CD8-positive, alpha-beta memory T cell (primary cell): Measurements from ENCODE around the gene PPP1R3E. TPM values are rescaled to one million over a fixed set of nuclear protein-coding genes. Genes with fewer than 3 reads are reported as not detected.
"Not testable (repeated sequence)": the region's sequence is repeated elsewhere in the genome, so short reads cannot be mapped to it uniquely, and the experiment has no call there.

Experiments used
- CTCF ChIA-PET: fragments of 350-600 bp; sonication (Branson Sonifier 250); formaldehyde crosslinking; loops from one replicate; lab custom pipeline; 2021; ENCODE audit warnings: antibody characterized with exemption; lab: Charles Lee
- POLR2A ChIA-PET: fragments of 350-600 bp; sonication (Branson Sonifier 250); formaldehyde crosslinking; loops from one replicate; lab custom pipeline; 2021; ENCODE audit warnings: antibody characterized with exemption; lab: Charles Lee
- DNase-seq, 5 donors: peaks; one replicate each; pipeline versions ENCODE4 v3.0.0 to v3.0.0-alpha.2; 2020 to 2022; ENCODE audit warnings: mixed read lengths in 1 of 5
- H3K27ac ChIP-seq: one replicate; pipeline ENCODE4 v1.7.0; 2013; ENCODE audit warnings: low read depth, mild to moderate bottlenecking, low read length, moderate library complexity
- H3K27me3 ChIP-seq: 2 replicates; pipeline ENCODE4 v1.7.0; 2013; ENCODE audit warnings: low read length, mild to moderate bottlenecking; ENCODE audit not compliant: insufficient read depth, poor library complexity, severe bottlenecking
- H3K36me3 ChIP-seq: 2 replicates; pipeline ENCODE4 v1.7.0; 2013; ENCODE audit warnings: mild to moderate bottlenecking, low read length, moderate library complexity; ENCODE audit not compliant: insufficient read depth
- H3K4me1 ChIP-seq: 2 replicates; pipeline ENCODE4 v1.7.0; 2013; ENCODE audit warnings: mild to moderate bottlenecking, low read length, moderate library complexity; ENCODE audit not compliant: insufficient read depth
- H3K4me3 ChIP-seq: 2 replicates; pipeline ENCODE4 v1.7.0; 2013; ENCODE audit warnings: mild to moderate bottlenecking, low read length
- H3K9me3 ChIP-seq: 2 replicates; pipeline ENCODE4 v1.7.0; 2013; ENCODE audit warnings: mild to moderate bottlenecking, low read length
- H3K27ac Mint-ChIP-seq, 8 donors: one replicate each; pipeline ENCODE4 v1.8.0; 2020 to 2021; ENCODE audit warnings: mixed read lengths in 8 of 8, mild to moderate bottlenecking in 6 of 8, inconsistent platforms in 3 of 8, moderate library complexity in 3 of 8
- H3K27me3 Mint-ChIP-seq, 2 donors: one replicate each; pipeline ENCODE4 v1.8.0; 2020 to 2021; ENCODE audit warnings: mixed read lengths in 2 of 2, mild to moderate bottlenecking in 1 of 2, moderate library complexity in 1 of 2
- H3K36me3 Mint-ChIP-seq, 3 donors: one replicate each; pipeline ENCODE4 v1.8.0; 2020 to 2021; ENCODE audit warnings: mixed read lengths in 3 of 3, inconsistent platforms in 1 of 3, mild to moderate bottlenecking in 1 of 3
- H3K4me1 Mint-ChIP-seq, 3 donors: one replicate each; pipeline ENCODE4 v1.8.0; 2020 to 2021; ENCODE audit warnings: mixed read lengths in 3 of 3, inconsistent platforms in 1 of 3, mild to moderate bottlenecking in 1 of 3
- H3K4me3 Mint-ChIP-seq, 7 donors: one replicate each; pipeline ENCODE4 v1.8.0; 2020 to 2021; ENCODE audit warnings: mixed read lengths in 7 of 7, mild to moderate bottlenecking in 6 of 7, moderate library complexity in 4 of 7, inconsistent platforms in 2 of 7
- H3K9me3 Mint-ChIP-seq, 5 donors: one replicate each; pipeline ENCODE4 v1.8.0; 2020 to 2022; ENCODE audit warnings: mixed read lengths in 5 of 5, mild to moderate bottlenecking in 3 of 5, moderate library complexity in 2 of 5, inconsistent platforms in 1 of 5
- polyA plus RNA-seq: library from polyadenylated mRNA; unstranded; fragments of 300-500 nt; fragmentation: Illumina TruSeq; gene quantifications from one replicate; pipeline ENCODE4 v1.2.3, GENCODE V29; 2021
- total RNA-seq, 2 experiments: library from RNA; stranded (reverse); gene quantifications; one replicate each; pipeline ENCODE4 v1.2.3, GENCODE V29; 2021

PPP1R3E gene
- total and polyA plus RNA-seq, 3 experiments from 2014 or later: 2.0 to 18.2 (median 16.2) TPM

DNA sequence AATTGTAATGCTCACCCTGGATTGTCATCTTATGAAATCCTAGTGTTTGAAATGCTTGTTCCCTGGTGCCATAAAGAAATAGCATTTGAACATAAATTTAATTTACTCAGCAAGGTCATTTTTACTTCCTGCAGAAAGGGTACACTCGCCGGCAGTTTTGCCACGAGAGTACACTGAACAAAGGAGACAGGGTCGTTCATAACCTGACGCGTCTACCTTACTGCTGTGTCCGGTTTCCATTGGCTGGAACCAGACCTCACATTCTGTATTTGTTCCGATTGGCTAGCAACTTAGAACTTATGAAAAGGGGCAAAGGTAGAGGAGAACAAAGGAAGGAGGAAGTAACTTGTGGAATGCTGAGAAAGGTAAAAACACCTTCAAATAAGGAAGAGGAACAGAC lies 41.8 kb downstream of the PPP1R3E start:
- POLR2A ChIA-PET, DNase-seq, H3K4me3 Mint-ChIP-seq, H3K4me1 ChIP-seq, H3K9me3 ChIP-seq, H3K4me1 Mint-ChIP-seq, H3K4me3 ChIP-seq, H3K36me3 ChIP-seq, H3K9me3 Mint-ChIP-seq, H3K27ac Mint-ChIP-seq, CTCF ChIA-PET, H3K36me3 Mint-ChIP-seq, H3K27ac ChIP-seq: not testable (repeated sequence)
- H3K27me3 Mint-ChIP-seq: peaks cover 25 to 70% of the 10 kb centered on the region in 2 donors
- peaks cover 15% of the 10 kb centered on the region for H3K27me3 ChIP-seq

GRCh38 chr14:23259426-23259825 lies 43.2 kb downstream of the PPP1R3E start:
- no peaks in the 10 kb centered on the region for H3K4me1 ChIP-seq
- DNase-seq: no peak
- CTCF ChIA-PET: interaction anchor here (0.9 kb wide), 1 partner anchor 121 kb away, joined by 3 read pairs; no protein-coding TSS in a partner anchor

DNA sequence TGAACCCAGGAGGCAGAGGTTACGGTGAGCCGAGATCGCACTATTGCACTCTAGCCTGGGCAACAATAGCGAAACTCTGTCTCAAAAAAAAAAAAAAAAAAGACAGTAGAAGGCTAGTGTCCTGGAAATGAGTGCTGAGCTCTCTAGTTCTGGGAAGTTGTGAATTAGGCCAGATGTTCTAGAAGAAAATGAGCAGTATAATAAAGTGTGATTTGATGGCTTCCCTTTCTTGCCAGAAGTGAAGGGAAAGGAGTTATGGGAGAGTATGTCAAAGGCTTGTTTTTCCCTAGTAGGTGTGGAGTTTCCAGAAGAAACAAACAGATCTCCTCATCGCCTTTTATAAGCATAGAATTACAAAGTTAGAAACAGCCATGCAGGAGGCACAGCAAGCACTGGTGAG lies 44.4 kb downstream of the PPP1R3E start:
- H3K4me1 Mint-ChIP-seq: no peaks in the 10 kb centered on the region
- CTCF ChIA-PET: interaction anchor here (1.6 kb wide), 1 partner anchor 69 kb away, joined by 5 read pairs; no protein-coding TSS in a partner anchor
- no peak overlapping the region for H3K27ac ChIP-seq
- no peaks in the 10 kb centered on the region for H3K9me3 Mint-ChIP-seq
- POLR2A ChIA-PET: interaction anchor here (0.6 kb wide), 1 partner anchor 33 kb away, joined by 3 read pairs; no protein-coding TSS in a partner anchor
- H3K27me3 Mint-ChIP-seq: peaks cover 21 to 59% of the 10 kb centered on the region in 2 donors
- H3K4me3 Mint-ChIP-seq: no peak overlapping the region
- H3K27ac Mint-ChIP-seq: no peak overlapping the region
- no peak overlapping the region for H3K4me3 ChIP-seq
- H3K9me3 ChIP-seq: no peaks in the 10 kb centered on the region
- DNase-seq: no peak
- H3K36me3 Mint-ChIP-seq: no peaks in the 10 kb centered on the region
- H3K27me3 ChIP-seq: peaks cover 8% of the 10 kb centered on the region
- H3K4me1 ChIP-seq: no peaks in the 10 kb centered on the region
- H3K36me3 ChIP-seq: no peaks in the 10 kb centered on the region

More at GRCh38 chr14:23259426-23259825, 43.2 kb downstream of the PPP1R3E start:
- no peaks in the 10 kb centered on the region for H3K36me3 Mint-ChIP-seq
- Histone ChIP-seq H3K27ac (no peak overlapping the region), H3K4me3 (no peak overlapping the region), H3K9me3 (no peaks in the 10 kb centered on the region), H3K36me3 (no peaks in the 10 kb centered on the region), H3K27me3 (peaks cover 13% of the 10 kb centered on the region)
- no peak overlapping the region for H3K4me3 Mint-ChIP-seq
- no peaks in the 10 kb centered on the region for H3K9me3 Mint-ChIP-seq
- H3K27ac Mint-ChIP-seq: no peak overlapping the region
- POLR2A ChIA-PET: no interaction called here
- peaks cover 22 to 61% of the 10 kb centered on the region in 2 donors for H3K27me3 Mint-ChIP-seq
- no peaks in the 10 kb centered on the region for H3K4me1 Mint-ChIP-seq

GRCh38 chr14:23252420-23253333 lies 50.0 kb downstream of the PPP1R3E start:
- Histone ChIP-seq H3K36me3 (no peaks in the 10 kb centered on the region), H3K27ac (no peak overlapping the region), H3K27me3 (no peaks in the 10 kb centered on the region), H3K4me3 (no peak overlapping the region), H3K9me3 (no peaks in the 10 kb centered on the region), H3K4me1 (no peaks in the 10 kb centered on the region)
- ChIA-PET POLR2A (no interaction called here), CTCF (no interaction called here)
- Mint-ChIP-seq H3K27ac (no peak overlapping the region), H3K9me3 (no peaks in the 10 kb centered on the region), H3K4me3 (no peak overlapping the region), H3K4me1 (no peaks in the 10 kb centered on the region), H3K27me3 (peaks cover 20 to 50% of the 10 kb centered on the region in 2 donors), H3K36me3 (no peaks in the 10 kb centered on the region)
- DNase-seq: no peak

DNA sequence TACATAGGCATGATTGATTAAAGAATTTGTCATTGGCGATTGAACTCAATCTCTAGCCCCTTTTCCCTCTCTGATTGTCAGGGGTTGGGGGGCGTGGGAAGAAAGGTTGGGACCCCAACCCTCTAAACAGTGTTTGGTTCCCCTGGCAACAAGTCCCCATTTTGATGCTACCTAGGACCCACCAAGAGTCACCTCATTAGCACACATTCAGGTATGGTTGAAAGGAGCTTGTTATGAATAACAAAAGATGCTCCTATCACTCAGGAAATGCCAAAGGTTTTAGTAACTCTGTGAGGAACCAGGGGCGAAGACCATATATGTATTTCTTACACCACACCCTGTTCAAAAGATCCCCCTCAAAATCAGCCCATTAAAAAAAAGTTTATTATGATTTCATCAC lies 50.7 kb downstream of the PPP1R3E start:
- Histone ChIP-seq H3K36me3 (no peaks in the 10 kb centered on the region), H3K4me1 (no peaks in the 10 kb centered on the region), H3K27me3 (no peaks in the 10 kb centered on the region), H3K27ac (no peak overlapping the region), H3K4me3 (no peak overlapping the region), H3K9me3 (no peaks in the 10 kb centered on the region)
- Mint-ChIP-seq H3K27me3 (peaks cover 20 to 49% of the 10 kb centered on the region in 2 donors), H3K4me1 (no peaks in the 10 kb centered on the region), H3K27ac (no peak overlapping the region), H3K4me3 (no peak overlapping the region), H3K36me3 (no peaks in the 10 kb centered on the region), H3K9me3 (no peaks in the 10 kb centered on the region)
- no peak for DNase-seq
- CTCF ChIA-PET: no interaction called here
- POLR2A ChIA-PET: no interaction called here

GRCh38 chr14:23249824-23250223 lies 52.8 kb downstream of the PPP1R3E start:
- H3K4me3 Mint-ChIP-seq: no peak overlapping the region
- H3K36me3 ChIP-seq: no peaks in the 10 kb centered on the region

GRCh38 chr14:23248601-23249000 lies 54.1 kb downstream of the PPP1R3E start:
- Histone ChIP-seq H3K27me3 (no peaks in the 10 kb centered on the region), H3K36me3 (no peaks in the 10 kb centered on the region), H3K4me1 (no peaks in the 10 kb centered on the region), H3K4me3 (no peak overlapping the region), H3K9me3 (no peaks in the 10 kb centered on the region), H3K27ac (no peak overlapping the region)
- Mint-ChIP-seq H3K27ac (no peak overlapping the region), H3K36me3 (no peaks in the 10 kb centered on the region), H3K4me1 (no peaks in the 10 kb centered on the region), H3K9me3 (no peaks in the 10 kb centered on the region), H3K4me3 (no peak overlapping the region), H3K27me3 (peaks cover 20 to 44% of the 10 kb centered on the region in 2 donors)
- ChIA-PET POLR2A (no interaction called here), CTCF (no interaction called here)
- DNase-seq: no peak

More at GRCh38 chr14:23249824-23250223, 52.8 kb downstream of the PPP1R3E start:
- Histone ChIP-seq H3K4me1 (no peaks in the 10 kb centered on the region), H3K27ac (no peak overlapping the region), H3K4me3 (no peak overlapping the region), H3K27me3 (no peaks in the 10 kb centered on the region), H3K9me3 (no peaks in the 10 kb centered on the region)
- no peaks in the 10 kb centered on the region for H3K9me3 Mint-ChIP-seq
- H3K27ac Mint-ChIP-seq: no peak overlapping the region
- no peaks in the 10 kb centered on the region for H3K4me1 Mint-ChIP-seq
- peaks cover 20 to 49% of the 10 kb centered on the region in 2 donors for H3K27me3 Mint-ChIP-seq
- ChIA-PET POLR2A (no interaction called here), CTCF (no interaction called here)
- no peak for DNase-seq
- no peaks in the 10 kb centered on the region for H3K36me3 Mint-ChIP-seq
